HepG2 (cell line): ENCODE measurements around the gene UTP20. TPM values are rescaled to one million over a fixed set of nuclear protein-coding genes. Genes with fewer than 3 reads are reported as not detected.

Experiments used
- BHLHE40 ChIP-seq: IDR thresholded peaks from 2 replicates; pipeline ENCODE4 v1.6.1; 2011; ENCODE audit warnings: low read length, improper control_type of control experiment
- BRD4 ChIP-seq: sonication (generic); formaldehyde crosslinking; IDR thresholded peaks from 2 replicates; pipeline ENCODE4 v1.4.0; 2020; ENCODE audit warnings: missing genetic modification reagents
- ELF3 ChIP-seq: IDR thresholded peaks from 2 replicates; pipeline ENCODE4 v1.6.1; 2016; ENCODE audit warnings: missing genetic modification reagents, missing compliant biosample characterization
- GABPB1 ChIP-seq: IDR thresholded peaks from 2 replicates; pipeline ENCODE4 v1.6.1; 2016; ENCODE audit warnings: mild to moderate bottlenecking, missing genetic modification reagents, moderate library complexity, missing compliant biosample characterization
- GATAD2A ChIP-seq: IDR thresholded peaks from 2 replicates; pipeline ENCODE4 v1.6.1; 2016
- KDM1A ChIP-seq: IDR thresholded peaks from 2 replicates; pipeline ENCODE4 v1.6.1; 2016; ENCODE audit warnings: missing compliant biosample characterization
- KMT2A ChIP-seq: sonication (generic); formaldehyde crosslinking; IDR thresholded peaks from 2 replicates; pipeline ENCODE4 v1.4.0; 2020; ENCODE audit warnings: missing genetic modification reagents
- LCORL ChIP-seq, 2 experiments: fragments of 450-650 bp in 1 of 2; sonication (generic) in 1 of 2; formaldehyde crosslinking in 1 of 2; IDR thresholded peaks; 2 replicates each; pipeline versions ENCODE4 v1.5.0 to v1.6.1; 2017 to 2020; ENCODE audit warnings: antibody characterized with exemption in 1 of 2, missing genetic modification reagents in 1 of 2
- NFKBIZ ChIP-seq: IDR thresholded peaks from 2 replicates; pipeline ENCODE4 v1.6.1; 2018; ENCODE audit warnings: missing genetic modification reagents, missing compliant biosample characterization
- NR2F2 ChIP-seq: IDR thresholded peaks from 2 replicates; pipeline ENCODE4 v1.6.1; 2012; ENCODE audit warnings: low read depth, inconsistent platforms, borderline replicate concordance
- PHF5A ChIP-seq: IDR thresholded peaks from one replicate; pipeline ENCODE4 v1.6.1; 2018; ENCODE audit warnings: low read depth, missing genetic modification reagents; ENCODE audit not compliant: unreplicated experiment
- POGZ ChIP-seq: sonication (generic); formaldehyde crosslinking; IDR thresholded peaks from 2 replicates; pipeline ENCODE4 v1.4.0; 2020; ENCODE audit warnings: mild to moderate bottlenecking, missing genetic modification reagents
- TEF ChIP-seq: sonication (generic); formaldehyde crosslinking; IDR thresholded peaks from 2 replicates; pipeline ENCODE4 v1.5.0; 2020; ENCODE audit warnings: missing genetic modification reagents
- TMF1 ChIP-seq: sonication (generic); formaldehyde crosslinking; IDR thresholded peaks from 2 replicates; pipeline ENCODE4 v1.8.1; 2022; ENCODE audit warnings: low read depth, missing genetic modification reagents
- TP53 ChIP-seq: sonication (generic); formaldehyde crosslinking; conservative IDR thresholded peaks from 2 replicates; pipeline ENCODE4 v1.4.0; 2020; ENCODE audit warnings: missing genetic modification reagents
- TSC22D2 ChIP-seq: sonication (generic); formaldehyde crosslinking; IDR thresholded peaks from 2 replicates; pipeline ENCODE4 v1.5.1; 2020; ENCODE audit warnings: missing genetic modification reagents, mild to moderate bottlenecking, borderline replicate concordance
- XBP1 ChIP-seq: sonication (generic); formaldehyde crosslinking; IDR thresholded peaks from 2 replicates; pipeline ENCODE4 v1.5.0; 2020; ENCODE audit warnings: missing genetic modification reagents
- ZBTB20 ChIP-seq: sonication (generic); formaldehyde crosslinking; IDR thresholded peaks from 2 replicates; pipeline ENCODE4 v1.8.1; 2023; ENCODE audit warnings: missing genetic modification reagents, low read depth, mild to moderate bottlenecking, borderline replicate concordance
- ZFP82 ChIP-seq: sonication (generic); formaldehyde crosslinking; IDR thresholded peaks from 2 replicates; pipeline ENCODE4 v1.5.1; 2020; ENCODE audit warnings: mild to moderate bottlenecking, missing genetic modification reagents, borderline replicate concordance
- ZIK1 ChIP-seq: sonication (generic); formaldehyde crosslinking; IDR thresholded peaks from 2 replicates; pipeline ENCODE4 v1.5.0; 2020; ENCODE audit warnings: mild to moderate bottlenecking, low read depth, missing genetic modification reagents, borderline replicate concordance
- ZNF180 ChIP-seq: sonication (generic); formaldehyde crosslinking; IDR thresholded peaks from 2 replicates; pipeline ENCODE4 v1.4.0; 2020; ENCODE audit warnings: low read depth, missing genetic modification reagents, borderline replicate concordance
- ZNF280D ChIP-seq: sonication (generic); formaldehyde crosslinking; IDR thresholded peaks from 2 replicates; pipeline ENCODE4 v1.5.1; 2020; ENCODE audit warnings: mild to moderate bottlenecking, missing genetic modification reagents
- ZNF354B ChIP-seq: sonication (generic); formaldehyde crosslinking; IDR thresholded peaks from 2 replicates; pipeline ENCODE4 v1.8.0; 2022; ENCODE audit warnings: mild to moderate bottlenecking, missing genetic modification reagents
- ZNF550 ChIP-seq: sonication (generic); formaldehyde crosslinking; IDR thresholded peaks from 2 replicates; pipeline ENCODE4 v1.4.0; 2020; ENCODE audit warnings: mild to moderate bottlenecking, missing genetic modification reagents, borderline replicate concordance
- ZNF710 ChIP-seq: sonication (generic); formaldehyde crosslinking; IDR thresholded peaks from 2 replicates; pipeline ENCODE4 v1.5.0; 2020; ENCODE audit warnings: mild to moderate bottlenecking, missing genetic modification reagents, borderline replicate concordance
- polyA plus RNA-seq, 8 experiments: library from polyadenylated mRNA; depleted of rRNA in 3 of 8; stranded (reverse) in 7 of 8; unstranded in 1 of 8; fragments of >200 nt; fragmentation: Illumina TruSeq in 4 of 8; extraction: Trizol in 4 of 8; gene quantifications; 2 replicates each; pipeline versions ENCODE4 v1.2.1 to v1.2.3, GENCODE V29; 2011 to 2016; ENCODE audit warnings: low read depth in 4 of 8, missing spikeins in 1 of 8, mixed read lengths in 1 of 8; ENCODE audit not compliant: insufficient read depth in 1 of 8
- total RNA-seq, 5 experiments: library from RNA; depleted of rRNA; stranded (reverse); fragments of >200 nt; fragmentation: Illumina TruSeq; extraction: Trizol; gene quantifications; 2 replicates each; pipeline ENCODE4 v1.2.3, GENCODE V29; 2016; ENCODE audit warnings: low read depth in 1 of 5
- TF ChIP-seq, protein P1 (sequence below): IDR thresholded peaks from 2 replicates; pipeline ENCODE4 v1.6.1; 2016; ENCODE audit warnings: missing genetic modification reagents, missing compliant biosample characterization

Gene UTP20
- total and polyA plus RNA-seq, 2 of the 13 experiments (the other 11 are each of a cell fraction or from before 2014, with no cell fraction given), result 9.0 to 38.5 TPM

DNA sequence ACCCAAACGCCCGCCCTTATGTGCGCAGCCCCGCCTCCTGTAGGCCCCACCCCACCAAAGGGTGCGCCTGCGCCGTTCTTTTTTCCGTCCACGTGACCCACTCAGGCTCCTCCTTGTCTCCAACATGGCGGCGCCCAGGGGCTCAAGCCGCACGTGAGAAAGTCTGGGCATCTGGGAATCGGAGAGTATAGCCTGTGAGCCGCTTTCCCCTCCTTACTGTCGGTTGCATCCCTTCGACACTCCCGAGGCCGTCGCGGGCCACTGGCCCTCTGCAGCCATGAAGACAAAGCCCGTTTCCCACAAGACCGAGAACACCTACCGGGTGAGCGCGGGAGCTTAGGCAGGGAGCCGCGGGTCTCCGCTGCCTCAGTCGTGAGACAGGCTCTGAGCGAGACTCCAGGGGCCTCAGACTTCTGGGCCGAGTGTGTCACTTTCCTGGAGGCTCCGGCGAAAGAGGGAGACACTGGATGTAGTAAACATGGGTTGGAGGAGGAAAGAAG is at the start of gene UTP20 (continued):
- TF ChIP-seq ZNF550 (CRISPR knock-in tag) (no peak), ELF3 (CRISPR knock-in tag) (0 out of 2 replicates have a peak, but pooled peaks have one; percentile 9), NFKBIZ (CRISPR knock-in tag) (no peak), LCORL (IDR thresholded peaks at IDR 0.05) (no peak), LCORL (CRISPR knock-in tag; IDR thresholded peaks at IDR 0.05) (no peak), ZNF280D (0 out of 2 replicates have a peak, but pooled peaks have one; percentile 44), BRD4 (CRISPR knock-in tag) (peak; percentile 61), ZFP82 (CRISPR knock-in tag) (no peak), NR2F2 (peak; percentile 43; the same call in 1 of the 2 replicates), TSC22D2 (CRISPR knock-in tag) (0 out of 2 replicates have a peak, but pooled peaks have one; percentile 26), GATAD2A (CRISPR knock-in tag) (0 out of 2 replicates have a peak, but pooled peaks have one; percentile 19), ZNF180 (no peak), ZNF354B (CRISPR knock-in tag) (no peak), XBP1 (CRISPR knock-in tag) (0 out of 2 replicates have a peak, but pooled peaks have one; percentile 26), POGZ (CRISPR knock-in tag) (peak; percentile 80; the same call in 1 of the 2 replicates), ZBTB20 (CRISPR knock-in tag) (peak; percentile 46; the same call in 1 of the 2 replicates), GABPB1 (CRISPR knock-in tag) (peak; percentile 92), PHF5A (peak; percentile 53), KDM1A (no peak), KMT2A (CRISPR knock-in tag) (peak; percentile 92), ZIK1 (CRISPR knock-in tag) (no peak), TEF (CRISPR knock-in tag) (0 out of 2 replicates have a peak, but pooled peaks have one; percentile 45), ZNF710 (CRISPR knock-in tag) (peak; percentile 63; the same call in 1 of the 2 replicates), TP53 (CRISPR knock-in tag) (0 out of 2 replicates have a peak, but pooled peaks have one; percentile 60), TMF1 (no peak), BHLHE40 (peak; percentile 84)
- TF ChIP-seq, protein P1, sequence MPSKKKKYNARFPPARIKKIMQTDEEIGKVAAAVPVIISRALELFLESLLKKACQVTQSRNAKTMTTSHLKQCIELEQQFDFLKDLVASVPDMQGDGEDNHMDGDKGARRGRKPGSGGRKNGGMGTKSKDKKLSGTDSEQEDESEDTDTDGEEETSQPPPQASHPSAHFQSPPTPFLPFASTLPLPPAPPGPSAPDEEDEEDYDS (CRISPR knock-in tag), result peak; percentile 76
